ENCODE measurements around the gene ORMDL3.
"Not testable (repeated sequence)": the region's sequence is repeated elsewhere in the genome, so short reads cannot be mapped to it uniquely, and the experiment has no call there.

The ORMDL3 gene

DNA sequence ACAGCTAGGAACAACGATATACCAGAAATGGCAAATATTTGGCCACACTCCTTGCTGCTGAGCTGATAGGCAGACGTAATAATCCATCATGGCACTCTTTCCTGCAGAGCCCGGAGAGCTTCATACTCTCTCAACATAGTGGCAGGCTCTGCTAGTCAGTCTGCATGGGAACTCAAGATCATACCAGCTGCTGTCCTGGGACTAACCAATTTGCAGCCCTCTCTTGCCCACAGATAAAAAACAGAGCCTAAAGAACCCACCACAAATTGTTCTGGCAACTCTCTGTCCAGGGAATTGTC is 22.5 kb downstream of the ORMDL3 start:
- peaks cover 6% of the 10 kb centered on the region for H3K36me3 ChIP-seq (replicated peaks; ENCODE audit: low read depth, low read length)
- H3K27ac ChIP-seq (ENCODE audit: low read length), result no peak overlapping the region
- no peaks in the 10 kb centered on the region for H3K79me2 ChIP-seq (ENCODE audit: low read length)
- H2AFZ ChIP-seq (ENCODE audit: low read depth, low read length), result no peak overlapping the region
- H3K4me1 ChIP-seq (ENCODE audit: low read length), result no peaks in the 10 kb centered on the region
- no peak for TF ChIP-seq EZH2phosphoT487 (IDR thresholded peaks at IDR 0.05; ENCODE audit: low read depth)
- TF ChIP-seq, protein P1, sequence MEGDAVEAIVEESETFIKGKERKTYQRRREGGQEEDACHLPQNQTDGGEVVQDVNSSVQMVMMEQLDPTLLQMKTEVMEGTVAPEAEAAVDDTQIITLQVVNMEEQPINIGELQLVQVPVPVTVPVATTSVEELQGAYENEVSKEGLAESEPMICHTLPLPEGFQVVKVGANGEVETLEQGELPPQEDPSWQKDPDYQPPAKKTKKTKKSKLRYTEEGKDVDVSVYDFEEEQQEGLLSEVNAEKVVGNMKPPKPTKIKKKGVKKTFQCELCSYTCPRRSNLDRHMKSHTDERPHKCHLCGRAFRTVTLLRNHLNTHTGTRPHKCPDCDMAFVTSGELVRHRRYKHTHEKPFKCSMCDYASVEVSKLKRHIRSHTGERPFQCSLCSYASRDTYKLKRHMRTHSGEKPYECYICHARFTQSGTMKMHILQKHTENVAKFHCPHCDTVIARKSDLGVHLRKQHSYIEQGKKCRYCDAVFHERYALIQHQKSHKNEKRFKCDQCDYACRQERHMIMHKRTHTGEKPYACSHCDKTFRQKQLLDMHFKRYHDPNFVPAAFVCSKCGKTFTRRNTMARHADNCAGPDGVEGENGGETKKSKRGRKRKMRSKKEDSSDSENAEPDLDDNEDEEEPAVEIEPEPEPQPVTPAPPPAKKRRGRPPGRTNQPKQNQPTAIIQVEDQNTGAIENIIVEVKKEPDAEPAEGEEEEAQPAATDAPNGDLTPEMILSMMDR (IDR thresholded peaks at IDR 0.05; ENCODE audit: low read depth, low read length), result no peak
- no peaks in the 10 kb centered on the region for H4K20me1 ChIP-seq (ENCODE audit: insufficient read depth, low read length)
- H3K27me3 ChIP-seq (ENCODE audit: low read depth, low read length), result no peaks in the 10 kb centered on the region
- no peak overlapping the region for H3K9ac ChIP-seq (ENCODE audit: low read length)
- H3K4me2 ChIP-seq (ENCODE audit: low read length), result no peak overlapping the region
- H3K9me3 ChIP-seq (ENCODE audit: insufficient read depth, low read length), result no peaks in the 10 kb centered on the region
- no peak overlapping the region for H3K4me3 ChIP-seq (ENCODE audit: low read length)

DNA sequence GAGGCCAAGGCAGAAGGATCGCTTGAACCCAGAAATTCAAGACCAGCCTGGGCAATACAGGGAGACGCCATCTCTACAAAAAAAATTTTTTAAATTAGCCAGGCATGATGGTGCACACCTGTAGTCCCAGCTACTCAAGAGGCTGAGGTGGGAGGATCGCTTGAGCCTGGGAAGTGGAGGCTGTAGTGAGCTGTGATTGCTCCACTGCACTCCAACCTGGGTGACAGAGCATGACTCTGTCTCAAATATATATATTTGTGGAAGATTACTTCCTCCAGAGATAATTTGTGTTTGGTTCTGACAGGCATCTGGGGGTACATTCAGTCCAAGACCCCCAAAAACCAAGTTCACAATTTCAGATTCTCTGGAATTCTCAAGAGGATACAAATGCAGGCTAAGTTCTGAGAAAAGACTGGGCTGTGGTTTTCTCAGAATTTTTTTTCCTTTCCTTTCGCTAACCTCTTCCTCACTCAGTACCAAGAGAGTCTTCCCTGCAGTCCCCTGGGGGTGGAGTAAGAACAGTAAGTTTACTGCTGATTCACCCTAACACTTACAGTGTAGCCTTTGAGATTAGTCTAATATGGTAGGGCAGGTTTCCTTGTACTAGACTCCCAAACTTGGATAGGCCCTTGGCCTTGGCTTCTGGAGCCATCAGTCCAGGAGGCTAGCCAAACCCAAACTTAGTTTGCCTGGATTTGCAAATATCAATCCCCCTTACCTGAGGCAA is 24.1 kb downstream of the ORMDL3 start:
- Histone ChIP-seq H3K4me2 (ENCODE audit: low read length) (no peak overlapping the region), H3K27ac (ENCODE audit: low read length) (no peak overlapping the region)

DNA sequence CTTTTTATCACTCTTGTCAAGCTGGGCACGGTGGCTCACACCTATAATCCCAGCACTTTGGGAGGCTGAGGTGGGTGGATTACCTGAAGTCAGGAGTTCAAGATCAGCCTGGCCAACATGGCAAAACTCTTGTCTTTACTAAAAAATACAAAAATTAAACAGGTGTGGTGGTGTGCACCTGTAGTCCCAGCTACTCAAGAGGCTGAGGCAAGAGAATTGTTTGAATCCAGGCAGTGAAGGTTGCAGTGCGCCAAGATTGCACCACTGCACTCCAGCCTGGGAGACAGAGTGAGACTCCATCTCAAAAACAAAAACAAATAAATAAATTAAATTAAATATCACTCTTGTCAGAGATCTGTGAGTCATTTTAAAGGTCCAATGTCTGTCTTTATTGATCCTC is 25.4 kb downstream of the ORMDL3 start:
- H3K4me1 ChIP-seq (ENCODE audit: low read length); H3K4me2 ChIP-seq (ENCODE audit: low read length); H3K79me2 ChIP-seq (ENCODE audit: low read length); H3K9me3 ChIP-seq (ENCODE audit: insufficient read depth, low read length); H2AFZ ChIP-seq (ENCODE audit: low read depth, low read length); H3K4me3 ChIP-seq (ENCODE audit: low read length); H3K27ac ChIP-seq (ENCODE audit: low read length); H3K36me3 ChIP-seq (replicated peaks; ENCODE audit: low read depth, low read length); H3K27me3 ChIP-seq (ENCODE audit: low read depth, low read length); H3K9ac ChIP-seq (ENCODE audit: low read length); H4K20me1 ChIP-seq (ENCODE audit: insufficient read depth, low read length): not testable (repeated sequence)

More for the DNA sequence above, 24.1 kb downstream of the ORMDL3 start:
- H3K9me3 ChIP-seq (ENCODE audit: insufficient read depth, low read length), result no peaks in the 10 kb centered on the region
- H3K36me3 ChIP-seq (replicated peaks; ENCODE audit: low read depth, low read length), result peaks cover 4% of the 10 kb centered on the region
- TF ChIP-seq, protein P1 (IDR thresholded peaks at IDR 0.05; ENCODE audit: low read depth, low read length), result no peak
- no peak for TF ChIP-seq EZH2phosphoT487 (IDR thresholded peaks at IDR 0.05; ENCODE audit: low read depth)
- H3K27me3 ChIP-seq (ENCODE audit: low read depth, low read length), result no peaks in the 10 kb centered on the region
- no peaks in the 10 kb centered on the region for H4K20me1 ChIP-seq (ENCODE audit: insufficient read depth, low read length)
- no peaks in the 10 kb centered on the region for H3K79me2 ChIP-seq (ENCODE audit: low read length)
- no peaks in the 10 kb centered on the region for H3K4me1 ChIP-seq (ENCODE audit: low read length)
- no peak overlapping the region for H2AFZ ChIP-seq (ENCODE audit: low read depth, low read length)
- H3K9ac ChIP-seq (ENCODE audit: low read length), result no peak overlapping the region
- no peak overlapping the region for H3K4me3 ChIP-seq (ENCODE audit: low read length)

DNA sequence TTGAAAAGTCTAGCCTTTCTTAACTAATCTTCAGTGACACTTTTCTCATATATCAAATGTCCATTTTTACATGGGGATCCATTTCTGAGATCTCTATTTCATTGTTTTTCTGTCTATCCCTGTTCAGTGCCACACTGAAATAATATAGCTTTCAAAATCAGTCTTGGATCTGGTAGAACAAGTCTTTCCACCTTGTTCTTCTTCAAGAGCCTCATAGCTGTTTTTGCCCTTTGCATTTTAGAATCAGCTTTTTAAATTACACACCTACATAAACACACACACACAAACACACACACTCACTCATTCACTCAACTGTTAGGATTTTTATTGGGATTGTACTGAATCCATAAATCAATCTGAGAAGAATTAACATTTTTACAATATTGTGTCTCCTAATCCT is 28.2 kb downstream of the ORMDL3 start:
- Histone ChIP-seq H3K27ac (ENCODE audit: low read length) (no peak overlapping the region), H2AFZ (ENCODE audit: low read depth, low read length) (no peak overlapping the region), H3K27me3 (ENCODE audit: low read depth, low read length) (no peaks in the 10 kb centered on the region), H3K79me2 (ENCODE audit: low read length) (no peaks in the 10 kb centered on the region), H3K36me3 (replicated peaks; ENCODE audit: low read depth, low read length) (peaks cover 4% of the 10 kb centered on the region), H3K9me3 (ENCODE audit: insufficient read depth, low read length) (no peaks in the 10 kb centered on the region), H3K4me2 (ENCODE audit: low read length) (no peak overlapping the region), H3K4me1 (ENCODE audit: low read length) (peaks cover 7% of the 10 kb centered on the region), H3K4me3 (ENCODE audit: low read length) (no peak overlapping the region), H4K20me1 (ENCODE audit: insufficient read depth, low read length) (no peaks in the 10 kb centered on the region), H3K9ac (ENCODE audit: low read length) (no peak overlapping the region)
- no peak for TF ChIP-seq EZH2phosphoT487 (IDR thresholded peaks at IDR 0.05; ENCODE audit: low read depth)

DNA sequence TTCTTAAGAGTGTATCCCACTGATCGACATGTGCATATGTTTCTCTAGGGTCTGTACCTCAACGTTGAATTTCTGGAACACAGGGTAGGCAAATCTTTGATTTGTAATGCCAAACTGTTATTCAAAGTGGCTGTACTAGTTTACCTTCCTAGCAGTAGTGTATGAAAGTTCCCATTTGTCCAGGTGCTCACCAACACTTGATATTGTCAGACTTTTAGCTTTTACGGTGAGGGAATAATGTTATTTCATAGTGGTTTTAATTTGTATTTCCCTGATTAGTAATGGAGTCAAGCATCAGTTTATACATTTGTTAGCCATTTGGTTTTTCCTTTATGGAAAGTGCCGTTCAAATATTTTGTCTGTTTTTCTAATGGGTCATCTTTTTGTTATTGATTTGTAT is 29.3 kb downstream of the ORMDL3 start:
- Histone ChIP-seq H3K27me3 (ENCODE audit: low read depth, low read length) (peaks cover 2% of the 10 kb centered on the region), H3K4me1 (ENCODE audit: low read length) (peaks cover 7% of the 10 kb centered on the region), H4K20me1 (ENCODE audit: insufficient read depth, low read length) (no peaks in the 10 kb centered on the region), H3K27ac (ENCODE audit: low read length) (no peak overlapping the region), H3K79me2 (ENCODE audit: low read length) (no peaks in the 10 kb centered on the region), H3K9me3 (ENCODE audit: insufficient read depth, low read length) (no peaks in the 10 kb centered on the region), H3K4me2 (ENCODE audit: low read length) (no peak overlapping the region), H3K36me3 (replicated peaks; ENCODE audit: low read depth, low read length) (no peaks in the 10 kb centered on the region), H3K4me3 (ENCODE audit: low read length) (no peak overlapping the region), H2AFZ (ENCODE audit: low read depth, low read length) (no peak overlapping the region), H3K9ac (ENCODE audit: low read length) (no peak overlapping the region)
- TF ChIP-seq, protein P1 (IDR thresholded peaks at IDR 0.05; ENCODE audit: low read depth, low read length), result no peak
- TF ChIP-seq EZH2phosphoT487 (IDR thresholded peaks at IDR 0.05; ENCODE audit: low read depth), result no peak

All from OCI-LY3 (cell line).